LNCAP (cell line): ENCODE results near the gene MEI1.
A peak's percentile ranks its signal among the peaks of the same experiment; 100 is the strongest.

Source experiments
- CTCF ChIP-seq: fragments of 450-650 bp; IDR thresholded peaks from 2 replicates; pipeline ENCODE4 v1.5.1; 2017; ENCODE audit warnings: mild to moderate bottlenecking

Gene MEI1

GRCh38 chr22:41821471-41822316 is 122.4 kb downstream of the MEI1 start:
- no peak for TF ChIP-seq CTCF

GRCh38 chr22:41822317-41823057 is 123.2 kb downstream of the MEI1 start:
- TF ChIP-seq CTCF = peak; percentile 75

- TF ChIP-seq CTCF = no peak
Observed at GRCh38 chr22:41823797-41824196, 124.5 kb downstream of the MEI1 start.

- TF ChIP-seq CTCF = no peak
Observed at GRCh38 chr22:41825376-41825775, 126.1 kb downstream of the MEI1 start.

- TF ChIP-seq CTCF = no peak
Observed at GRCh38 chr22:41826021-41826420, 126.7 kb downstream of the MEI1 start.

DNA sequence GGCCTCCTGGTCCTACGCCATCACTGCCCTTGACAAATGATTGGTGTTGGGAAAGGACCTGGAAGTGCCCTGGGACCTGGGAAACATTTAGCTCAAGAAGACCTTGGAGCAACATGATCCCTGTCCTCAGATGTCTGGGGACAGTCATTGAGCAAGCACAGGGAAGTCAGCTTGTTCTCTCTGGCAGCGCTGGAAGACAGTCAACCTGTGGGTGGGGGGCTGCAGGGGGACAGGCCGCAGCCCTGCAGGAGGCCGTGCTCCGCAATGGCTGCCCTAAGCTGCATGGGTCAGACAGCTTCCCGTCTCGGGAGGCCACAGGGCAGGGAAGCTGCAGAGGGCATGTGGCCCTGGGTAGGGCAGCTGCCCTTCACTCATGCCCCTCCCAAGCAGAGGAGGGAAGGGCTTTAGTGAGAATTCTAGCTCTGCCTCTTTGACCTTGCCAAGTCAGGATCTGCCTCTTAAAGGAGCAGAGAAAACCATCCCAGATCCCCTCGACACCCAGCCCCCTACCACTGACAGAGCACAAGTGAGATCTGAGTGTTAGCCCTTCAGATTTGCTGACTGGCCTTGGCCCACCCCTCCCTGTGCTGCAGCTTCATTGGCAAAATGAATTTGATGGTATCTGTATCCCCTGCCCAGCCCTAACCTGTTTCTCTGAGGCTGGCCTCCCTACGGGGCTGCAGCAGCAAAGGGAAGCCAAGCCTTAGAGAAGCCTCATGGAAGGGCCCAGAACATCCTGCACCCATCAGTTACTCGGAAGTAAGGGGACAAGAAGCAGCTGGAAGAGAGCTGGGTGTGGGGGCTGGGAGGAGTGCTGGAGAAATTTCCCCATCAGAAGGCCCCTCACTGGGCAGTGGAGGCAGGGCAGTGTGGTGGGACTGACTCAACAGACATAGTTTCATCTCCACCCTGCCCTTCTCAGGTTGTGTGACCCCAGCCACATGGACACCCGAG is 127.4 kb downstream of the MEI1 start:
- TF ChIP-seq CTCF = no peak

- TF ChIP-seq CTCF = no peak
Observed at GRCh38 chr22:41827671-41828070, 128.4 kb downstream of the MEI1 start.
